ENCODE results near the gene WDFY4.

DNA sequence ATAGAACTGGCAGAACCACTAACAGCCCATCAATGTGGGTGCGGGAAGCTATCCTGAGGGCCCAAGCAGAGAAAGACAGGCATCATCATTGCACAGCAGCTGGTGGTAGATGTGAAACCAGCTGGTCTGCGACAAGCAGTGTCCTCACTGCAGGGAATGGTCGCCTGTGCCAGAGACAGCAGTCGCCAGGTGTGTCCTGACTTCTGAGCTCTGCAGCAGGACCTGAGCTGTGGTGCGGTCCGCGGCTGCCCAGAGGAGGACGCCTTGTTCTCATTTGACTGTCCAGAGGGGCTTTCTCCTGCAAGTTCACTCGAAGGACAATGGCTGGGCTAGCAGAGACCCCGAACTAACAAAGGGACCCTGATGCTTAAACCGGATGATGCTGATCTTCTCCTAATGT is 157.6 kb downstream of the WDFY4 start:
- TF ChIP-seq, protein P1, sequence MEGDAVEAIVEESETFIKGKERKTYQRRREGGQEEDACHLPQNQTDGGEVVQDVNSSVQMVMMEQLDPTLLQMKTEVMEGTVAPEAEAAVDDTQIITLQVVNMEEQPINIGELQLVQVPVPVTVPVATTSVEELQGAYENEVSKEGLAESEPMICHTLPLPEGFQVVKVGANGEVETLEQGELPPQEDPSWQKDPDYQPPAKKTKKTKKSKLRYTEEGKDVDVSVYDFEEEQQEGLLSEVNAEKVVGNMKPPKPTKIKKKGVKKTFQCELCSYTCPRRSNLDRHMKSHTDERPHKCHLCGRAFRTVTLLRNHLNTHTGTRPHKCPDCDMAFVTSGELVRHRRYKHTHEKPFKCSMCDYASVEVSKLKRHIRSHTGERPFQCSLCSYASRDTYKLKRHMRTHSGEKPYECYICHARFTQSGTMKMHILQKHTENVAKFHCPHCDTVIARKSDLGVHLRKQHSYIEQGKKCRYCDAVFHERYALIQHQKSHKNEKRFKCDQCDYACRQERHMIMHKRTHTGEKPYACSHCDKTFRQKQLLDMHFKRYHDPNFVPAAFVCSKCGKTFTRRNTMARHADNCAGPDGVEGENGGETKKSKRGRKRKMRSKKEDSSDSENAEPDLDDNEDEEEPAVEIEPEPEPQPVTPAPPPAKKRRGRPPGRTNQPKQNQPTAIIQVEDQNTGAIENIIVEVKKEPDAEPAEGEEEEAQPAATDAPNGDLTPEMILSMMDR (IDR thresholded peaks at IDR 0.05): no peak
- TF ChIP-seq POLR2AphosphoS5 (IDR thresholded peaks at IDR 0.05) (no peak), POLR2A (IDR thresholded peaks at IDR 0.05) (no peak), EP300 (IDR thresholded peaks at IDR 0.05) (no peak)
